NCI-H510A (cell line): ENCODE data around the gene TMEM156.
"Not testable (repeated sequence)": the region's sequence is repeated elsewhere in the genome, so short reads cannot be mapped to it uniquely, and the experiment has no call there.

ENCODE experiments used
- DNase-seq: peaks from one replicate; lab custom pipeline; 2025; lab: John Stamatoyannopoulos, UW

The TMEM156 gene

GRCh38 chr4:38989487-38989886, 42.7 kb downstream of the TMEM156 start:
- no peak for DNase-seq

- DNase-seq: not testable (repeated sequence)
Observed at GRCh38 chr4:38988353-38988752, 43.9 kb downstream of the TMEM156 start.

GRCh38 chr4:38987491-38987890, 44.7 kb downstream of the TMEM156 start:
- DNase-seq: no peak

- no peak for DNase-seq
Observed at GRCh38 chr4:38985410-38986100, 46.7 kb downstream of the TMEM156 start.

- DNase-seq: no peak
Observed at GRCh38 chr4:38983787-38984598, 48.2 kb downstream of the TMEM156 start.

GRCh38 chr4:38983291-38983690, 48.9 kb downstream of the TMEM156 start:
- DNase-seq: no peak

- DNase-seq: no peak
Observed at GRCh38 chr4:38982361-38983095, 49.7 kb downstream of the TMEM156 start.

- no peak for DNase-seq
Observed at GRCh38 chr4:38980903-38981676, 51.1 kb downstream of the TMEM156 start.

- DNase-seq: no peak
Observed at GRCh38 chr4:38979511-38980230, 52.5 kb downstream of the TMEM156 start.

- DNase-seq: no peak
Observed at GRCh38 chr4:38979081-38979480, 53.1 kb downstream of the TMEM156 start.

GRCh38 chr4:38976308-38976707, 55.9 kb downstream of the TMEM156 start:
- DNase-seq: no peak

- no peak for DNase-seq
Observed at GRCh38 chr4:38968668-38969067, 63.5 kb downstream of the TMEM156 start.

- DNase-seq: no peak
Observed at GRCh38 chr4:38967260-38968095, 64.7 kb downstream of the TMEM156 start.

GRCh38 chr4:38965866-38966265, 66.3 kb downstream of the TMEM156 start:
- no peak for DNase-seq

GRCh38 chr4:38964942-38965775, 67.0 kb downstream of the TMEM156 start:
- DNase-seq: no peak

GRCh38 chr4:38959248-38959647, 73.0 kb downstream of the TMEM156 start:
- not testable (repeated sequence) for DNase-seq

- no peak for DNase-seq
Observed at GRCh38 chr4:38958453-38959190, 73.6 kb downstream of the TMEM156 start.

- no peak for DNase-seq
Observed at GRCh38 chr4:38957893-38958292, 74.3 kb downstream of the TMEM156 start.
